HCT116 (cell line): Measurements from ENCODE around the gene MICA. TPM values are rescaled to one million over a fixed set of nuclear protein-coding genes. Genes with fewer than 3 reads are reported as not detected.
"Not testable (repeated sequence)": the region's sequence is repeated elsewhere in the genome, so short reads cannot be mapped to it uniquely, and the experiment has no call there.

ENCODE experiments used
- ATAC-seq: fragments of 200-7000 bp; cut with Tn5 transposase; 2 replicates; pipeline ENCODE4 v1.9.1; 2020; ENCODE audit warnings: mild to moderate bottlenecking, moderate library complexity
- BruUV-seq: library from RNA; stranded (reverse); fragments of 400-500 nt; replicated peaks from 2 replicates; lab custom pipeline; 2021; lab: Mats Ljungman, UMichigan
- CTCF ChIA-PET: fragments of 300-600 bp; sonication (Branson Sonifier 250); formaldehyde crosslinking; loops from one replicate; lab custom pipeline; 2021; ENCODE audit warnings: antibody characterized with exemption; lab: Charles Lee
- POLR2A ChIA-PET: fragments of 300-600, 350-600 bp; sonication (Branson Sonifier 250); formaldehyde crosslinking; loops from one replicate; lab custom pipeline; 2021; ENCODE audit warnings: antibody characterized with exemption; lab: Charles Lee
- RAD21 ChIA-PET, 2 experiments: fragments of 300-600 bp; sonication (Branson Sonifier 250); formaldehyde crosslinking; loops; one replicate each; lab custom pipeline; 2023; ENCODE audit warnings: low total read pairs in 2 of 2; ENCODE audit not compliant: uncharacterized antibody in 2 of 2, unreplicated experiment in 2 of 2, low non-redundant PET in 1 of 2; lab: Charles Lee
- DNase-seq: peaks from one replicate; pipeline ENCODE4 v3.0.0-alpha.2; 2010; ENCODE audit warnings: low read depth, low spot score
- H2AFZ ChIP-seq: fragments of 200-600 bp; shearing (Covaris generic), sonication (generic); 2 replicates; pipeline ENCODE4 v1.6.1; 2017; ENCODE audit warnings: low read depth, mixed run types, mixed read lengths, antibody characterized with exemption, low read length; ENCODE audit not compliant: poor library complexity, severe bottlenecking
- H3K27ac ChIP-seq: 2 replicates; pipeline ENCODE4 v1.5.1; 2012; ENCODE audit warnings: low read depth, low read length
- H3K27me3 ChIP-seq: fragments of 200-600 bp; sonication (generic); 2 replicates; pipeline ENCODE4 v1.6.1; 2016; ENCODE audit warnings: mixed run types, low read length, mixed read lengths; ENCODE audit not compliant: insufficient read depth
- H3K36me3 ChIP-seq, 2 experiments: fragments of 200-500 bp in 1 of 2; fragments of 200-600 bp in 1 of 2; sonication (Bioruptor generic) in 1 of 2; sonication (generic) in 1 of 2; 2 replicates each; pipeline versions ENCODE4 v1.5.1 to v1.6.1; 2014 to 2016; ENCODE audit warnings: low read length in 2 of 2, inconsistent platforms in 1 of 2, mixed read lengths in 1 of 2, mixed run types in 1 of 2; ENCODE audit not compliant: insufficient read depth in 2 of 2, control insufficient read depth in 1 of 2
- H3K4me1 ChIP-seq, 2 experiments: fragments of 200-600 bp in 1 of 2; sonication (generic) in 1 of 2; 2 replicates each; pipeline versions ENCODE4 v1.5.1 to v1.6.1; 2012 to 2017; ENCODE audit warnings: low read length in 2 of 2, inconsistent platforms in 1 of 2, mild to moderate bottlenecking in 1 of 2, mixed read lengths in 1 of 2, mixed run types in 1 of 2, moderate library complexity in 1 of 2; ENCODE audit not compliant: insufficient read depth in 2 of 2, control insufficient read depth in 1 of 2
- H3K4me2 ChIP-seq: fragments of 200-600 bp; sonication (generic); 2 replicates; pipeline ENCODE4 v1.6.1; 2017; ENCODE audit warnings: mixed run types, low read length, mixed read lengths
- H3K4me3 ChIP-seq, 2 experiments: fragments of 200-600 bp in 1 of 2; sonication (generic) in 1 of 2; replicated peaks in 1 of 2; 2 replicates each; pipeline ENCODE4 v1.5.1; 2011 to 2016; ENCODE audit warnings: low read length in 2 of 2, control low read depth in 1 of 2, low read depth in 1 of 2, mild to moderate bottlenecking in 1 of 2, mixed read lengths in 1 of 2, mixed run types in 1 of 2
- H3K79me2 ChIP-seq: fragments of 200-600 bp; sonication (generic); 2 replicates; pipeline ENCODE4 v1.6.1; 2017; ENCODE audit warnings: mild to moderate bottlenecking, mixed run types, low read length, moderate library complexity, mixed read lengths; ENCODE audit not compliant: insufficient read depth
- H3K9ac ChIP-seq: fragments of 200-600 bp; sonication (generic); 2 replicates; pipeline ENCODE4 v1.6.1; 2016; ENCODE audit warnings: low read length, mixed read lengths
- H3K9me2 ChIP-seq: fragments of 200-600 bp; sonication (generic), shearing (Covaris generic); 2 replicates; pipeline ENCODE4 v1.6.1; 2017; ENCODE audit warnings: mixed run types, mild to moderate bottlenecking, moderate library complexity; ENCODE audit not compliant: insufficient read depth
- H3K9me3 ChIP-seq, 2 experiments: fragments of 200-500 bp in 1 of 2; fragments of 200-600 bp in 1 of 2; sonication (Bioruptor generic) in 1 of 2; sonication (generic) in 1 of 2; 2 replicates each; pipeline ENCODE4 v1.6.1; 2014 to 2017; ENCODE audit warnings: low read length in 2 of 2, mixed read lengths in 2 of 2, inconsistent platforms in 1 of 2, low read depth in 1 of 2, mild to moderate bottlenecking in 1 of 2, mixed run types in 1 of 2, moderate library complexity in 1 of 2; ENCODE audit not compliant: control insufficient read depth in 1 of 2, insufficient read depth in 1 of 2
- H4K20me1 ChIP-seq: fragments of 200-600 bp; sonication (generic), shearing (Covaris generic); 2 replicates; pipeline ENCODE4 v1.6.1; 2017; ENCODE audit warnings: mixed run types, mild to moderate bottlenecking, moderate library complexity; ENCODE audit not compliant: insufficient read depth
- SIN3A ChIP-seq: IDR thresholded peaks from 2 replicates; pipeline ENCODE4 v1.6.1; 2012; ENCODE audit warnings: low read depth
- YY1 ChIP-seq: IDR thresholded peaks from 2 replicates; pipeline ENCODE4 v1.6.1; 2011; ENCODE audit warnings: low read length, low read depth, moderate library complexity, mild to moderate bottlenecking; ENCODE audit not compliant: insufficient replicate concordance; ENCODE audit errors: extremely low read depth
- intact Hi-C: fragments of 100-400 bp; cut with micrococcal nuclease; formaldehyde crosslinking; loops from 2 replicates; pipeline ENCODE4 v1.10.0; 2022
- total RNA-seq: library from RNA; stranded (reverse); gene quantifications from one replicate; pipeline ENCODE4 v1.2.1, GENCODE V29; 2021; ENCODE audit not compliant: unreplicated experiment
- TF ChIP-seq, protein P1 (sequence below): IDR thresholded peaks from 2 replicates; pipeline ENCODE4 v1.6.1; 2012
- TF ChIP-seq, protein P2 (sequence below): IDR thresholded peaks from 2 replicates; pipeline ENCODE4 v1.6.1; 2012
- TF ChIP-seq, protein P3 (sequence below), 3 experiments: fragments of 200-600 bp in 1 of 3; sonication (generic) in 1 of 3; IDR thresholded peaks in 2 of 3; conservative IDR thresholded peaks in 1 of 3; 2 replicates each; pipeline ENCODE4 v1.5.1; 2012 to 2017; ENCODE audit warnings: low read depth in 2 of 3, low read length in 2 of 3, antibody characterized with exemption in 1 of 3, borderline replicate concordance in 1 of 3, control low read depth in 1 of 3, mild to moderate bottlenecking in 1 of 3, mixed read lengths in 1 of 3, mixed run types in 1 of 3, moderate library complexity in 1 of 3; ENCODE audit not compliant: insufficient read depth in 1 of 3

Gene MICA
- total RNA-seq, 1 experiment from 2014 or later = 24.1 TPM

DNA sequence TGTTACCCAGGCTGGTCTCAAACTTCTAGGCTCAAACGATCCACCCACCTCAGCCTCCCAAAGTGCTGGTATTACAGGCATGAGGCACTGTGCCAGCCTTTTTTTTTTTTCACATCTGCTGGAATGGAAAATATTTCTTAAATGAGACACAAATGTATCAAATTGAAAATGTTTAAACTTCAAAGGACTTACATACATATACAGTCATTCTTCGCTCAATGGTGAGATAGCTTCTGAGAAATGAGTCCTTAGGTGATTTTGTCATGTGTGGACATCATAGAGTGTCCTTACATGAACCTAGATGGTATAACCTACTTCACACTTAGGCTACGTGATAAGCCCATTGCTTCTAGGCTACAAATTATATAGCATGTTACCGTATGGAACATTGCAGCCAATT, 43.1 kb downstream of the MICA start (continued):
- TF ChIP-seq, protein P1, sequence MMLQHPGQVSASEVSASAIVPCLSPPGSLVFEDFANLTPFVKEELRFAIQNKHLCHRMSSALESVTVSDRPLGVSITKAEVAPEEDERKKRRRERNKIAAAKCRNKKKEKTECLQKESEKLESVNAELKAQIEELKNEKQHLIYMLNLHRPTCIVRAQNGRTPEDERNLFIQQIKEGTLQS = no peak

DNA sequence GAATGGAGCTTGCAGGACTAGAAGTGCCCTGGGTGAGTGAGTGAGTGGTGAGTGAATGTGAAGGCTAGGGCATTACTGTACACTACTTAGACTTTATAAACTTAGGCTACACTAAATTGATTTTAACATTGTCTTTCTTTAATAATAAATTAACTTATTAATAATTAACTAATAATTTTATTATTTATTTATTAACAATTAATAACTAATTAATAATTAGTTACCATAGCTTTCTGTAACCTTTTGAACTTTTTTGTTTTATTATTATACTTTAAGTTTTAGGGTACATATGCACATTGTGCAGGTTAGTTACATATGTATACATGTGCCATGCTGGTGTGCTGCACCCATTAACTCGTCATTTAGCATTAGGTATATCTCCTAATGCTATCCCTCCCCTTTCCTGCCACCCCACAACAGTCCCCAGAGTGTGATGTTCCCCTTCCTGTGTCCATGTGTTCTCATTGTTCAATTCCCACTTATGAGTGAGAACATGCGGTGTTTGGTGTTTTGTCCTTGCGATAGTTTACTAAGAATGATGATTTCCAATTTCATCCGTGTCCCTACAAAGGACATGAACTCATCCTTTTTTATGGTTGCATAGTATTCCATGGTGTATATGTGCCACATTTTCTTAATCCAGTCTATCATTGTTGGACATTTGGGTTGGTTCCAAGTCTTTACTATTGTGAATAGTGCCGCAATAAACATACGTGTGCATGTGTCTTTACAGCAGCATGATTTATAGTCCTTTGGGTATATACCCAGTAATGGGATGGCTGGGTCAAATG, 43.8 kb downstream of the MICA start:
- H3K79me2 ChIP-seq, BruUV-seq, H3K27ac ChIP-seq, POLR2A ChIA-PET, H3K9me2 ChIP-seq, H3K4me1 ChIP-seq, H2AFZ ChIP-seq, H3K9ac ChIP-seq, H3K9me3 ChIP-seq, ATAC-seq, H3K27me3 ChIP-seq, RAD21 ChIA-PET, CTCF ChIA-PET, DNase-seq, H3K4me2 ChIP-seq, H3K36me3 ChIP-seq, H3K4me3 ChIP-seq, H4K20me1 ChIP-seq, intact Hi-C loops: not testable (repeated sequence)

DNA sequence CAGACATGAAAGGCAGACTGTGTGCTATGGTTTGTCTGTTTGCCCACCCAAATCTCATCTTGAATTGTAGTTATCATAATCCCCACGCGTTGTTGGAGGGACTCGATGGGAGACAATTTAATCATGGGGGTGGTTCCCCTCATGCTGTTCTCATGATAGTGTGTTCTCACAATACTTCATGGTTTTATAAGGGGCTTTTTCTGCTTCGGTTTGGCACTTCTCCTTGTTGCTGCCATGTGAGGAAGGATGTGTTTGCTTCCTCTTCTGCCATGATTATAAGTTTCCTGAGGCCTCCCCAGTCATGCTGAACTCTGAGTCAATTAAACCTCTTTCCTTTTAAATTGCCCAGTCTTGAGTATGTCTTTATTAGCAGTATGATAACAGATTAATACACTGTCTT, 47.4 kb downstream of the MICA start:
- no peaks in the 10 kb centered on the region for H3K9me2 ChIP-seq
- POLR2A ChIA-PET = no interaction called here
- no peaks in the 10 kb centered on the region for H4K20me1 ChIP-seq
- H3K27ac ChIP-seq = no peak overlapping the region
- H2AFZ ChIP-seq = no peak overlapping the region
- H3K4me1 ChIP-seq = no peaks in the 10 kb centered on the region
- no peak overlapping the region for H3K9ac ChIP-seq
- H3K27me3 ChIP-seq = no peaks in the 10 kb centered on the region
- no peak overlapping the region for H3K4me3 ChIP-seq
- no peak for ATAC-seq
- RAD21 ChIA-PET = no interaction called here
- no peaks in the 10 kb centered on the region for H3K9me3 ChIP-seq
- H3K79me2 ChIP-seq = no peaks in the 10 kb centered on the region
- TF ChIP-seq SIN3A = no peak
- no peak for TF ChIP-seq YY1
- TF ChIP-seq, protein P2, sequence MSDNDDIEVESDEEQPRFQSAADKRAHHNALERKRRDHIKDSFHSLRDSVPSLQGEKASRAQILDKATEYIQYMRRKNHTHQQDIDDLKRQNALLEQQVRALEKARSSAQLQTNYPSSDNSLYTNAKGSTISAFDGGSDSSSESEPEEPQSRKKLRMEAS = no peak
- TF ChIP-seq, protein P1 = no peak
- TF ChIP-seq, protein P3, sequence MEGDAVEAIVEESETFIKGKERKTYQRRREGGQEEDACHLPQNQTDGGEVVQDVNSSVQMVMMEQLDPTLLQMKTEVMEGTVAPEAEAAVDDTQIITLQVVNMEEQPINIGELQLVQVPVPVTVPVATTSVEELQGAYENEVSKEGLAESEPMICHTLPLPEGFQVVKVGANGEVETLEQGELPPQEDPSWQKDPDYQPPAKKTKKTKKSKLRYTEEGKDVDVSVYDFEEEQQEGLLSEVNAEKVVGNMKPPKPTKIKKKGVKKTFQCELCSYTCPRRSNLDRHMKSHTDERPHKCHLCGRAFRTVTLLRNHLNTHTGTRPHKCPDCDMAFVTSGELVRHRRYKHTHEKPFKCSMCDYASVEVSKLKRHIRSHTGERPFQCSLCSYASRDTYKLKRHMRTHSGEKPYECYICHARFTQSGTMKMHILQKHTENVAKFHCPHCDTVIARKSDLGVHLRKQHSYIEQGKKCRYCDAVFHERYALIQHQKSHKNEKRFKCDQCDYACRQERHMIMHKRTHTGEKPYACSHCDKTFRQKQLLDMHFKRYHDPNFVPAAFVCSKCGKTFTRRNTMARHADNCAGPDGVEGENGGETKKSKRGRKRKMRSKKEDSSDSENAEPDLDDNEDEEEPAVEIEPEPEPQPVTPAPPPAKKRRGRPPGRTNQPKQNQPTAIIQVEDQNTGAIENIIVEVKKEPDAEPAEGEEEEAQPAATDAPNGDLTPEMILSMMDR (IDR thresholded peaks at IDR 0.05 in 2 of 3, conservative IDR thresholded peaks at IDR 0.05 in 1 of 3; ENCODE audit: borderline replicate concordance in 1 of 3, insufficient read depth in 1 of 3, low read depth in 2 of 3, low read length in 2 of 3) = no peak
- intact Hi-C loops = no loop called here
- BruUV-seq = no TSS peak
- CTCF ChIA-PET = no interaction called here
- no peak overlapping the region for H3K4me2 ChIP-seq
- no peaks in the 10 kb centered on the region for H3K36me3 ChIP-seq
- no peak for DNase-seq
